Posterior vena cava (tissue), 2 donors: Measurements from ENCODE around the gene PIGC. TPM values are rescaled to one million over a fixed set of nuclear protein-coding genes. Genes with fewer than 3 reads are reported as not detected.

Experiments used
- DNase-seq: peaks from one replicate; pipeline ENCODE4 v3.0.0-alpha.2; 2020; ENCODE audit warnings: low spot score
- intact Hi-C, 2 donors: fragments of 100-400 bp; cut with DNase I; formaldehyde crosslinking; loops; one replicate each; pipeline versions ENCODE4 v1.14.1 to v1.14.2; 2022 to 2023
- long read RNA-seq, 2 donors: library from polyadenylated mRNA; unstranded; transcript quantifications; one replicate each; pipeline ENCODE4 v2.0.0, GENCODE V29; 2020 to 2021
- total RNA-seq, 2 donors: library from RNA; stranded (reverse); fragmentation: NEBNext Ultra II Directional; extraction: Animal tissue kit (Norgen Biotek cat#: 25700); gene quantifications; one replicate each; pipeline ENCODE4 v1.2.1, GENCODE V29; 2021
- donor health status: DM: yes; HTN: yes; CAD: no.
- donor health status: DM: yes; HTN: yes; CAD: no.

Gene PIGC
- total RNA-seq = 10 to 100 TPM; 18.4 to 22.3 TPM
- long read RNA-seq, donor 1, transcript PIGC-201 (2 exons, 1,447 nt) = major isoform, 9 of 15 reads
- long read RNA-seq, donor 1, partial matches to known transcripts = 1 of 15 reads
- long read RNA-seq, donor 1, other reads (novel, unspliced or antisense) = 5 of 15 reads
- long read RNA-seq, donor 2, transcript PIGC-201 (2 exons, 1,447 nt) = major isoform, 56 of 75 reads
- long read RNA-seq, donor 2, partial matches to known transcripts = 1 of 75 reads
- long read RNA-seq, donor 2, other reads (novel, unspliced or antisense) = 16 of 75 reads

DNA sequence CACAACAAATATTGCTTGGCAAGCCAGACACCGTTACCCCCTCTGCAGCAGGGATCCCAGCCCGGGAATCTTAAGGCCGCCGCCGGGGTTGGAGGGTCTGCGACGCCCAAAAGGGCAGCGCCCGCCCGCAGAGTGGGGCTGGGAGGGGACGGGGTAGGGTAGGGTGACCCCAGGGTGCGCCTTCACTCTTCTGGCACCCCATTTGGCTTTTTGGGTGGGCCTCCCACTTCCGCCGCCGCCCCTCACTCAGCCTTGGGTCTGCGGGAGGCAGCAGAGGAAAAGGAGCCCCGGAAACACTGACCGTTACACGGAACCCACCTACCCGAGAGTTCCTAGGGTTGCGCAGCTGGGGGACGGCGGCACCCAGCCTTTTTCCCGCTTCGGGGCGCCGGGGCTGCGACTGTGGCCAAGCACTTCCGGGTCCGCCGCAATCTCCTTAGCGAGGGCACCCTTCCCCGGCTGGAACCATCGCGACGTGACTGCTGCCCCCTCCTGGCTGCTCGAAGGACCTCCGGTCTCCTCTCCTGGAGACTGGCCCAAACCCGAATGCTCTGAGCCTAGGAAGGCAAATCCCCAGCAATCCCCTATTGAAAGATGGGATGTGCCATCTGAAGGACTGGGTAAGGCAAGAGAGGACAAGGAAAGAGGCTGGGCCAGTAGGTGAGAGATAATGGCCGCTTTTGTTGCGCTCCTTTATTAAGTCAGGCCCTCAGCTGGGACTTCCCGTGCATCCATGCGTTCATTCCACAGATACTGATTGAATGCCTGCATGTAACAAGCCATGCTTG, at the start of gene PIGC:
Gene PIGC, minus strand, starts transcription at position 404 of the 788 bp plus-strand sequence. CDS start 1,447 bp downstream, outside the sequence.
- intact Hi-C loops = loop anchor here in 1 of 2 donors (5.0 kb wide), 1 partner anchor 442 kb away; no protein-coding TSS in a partner anchor
- peak; percentile 98 for DNase-seq

DNA sequence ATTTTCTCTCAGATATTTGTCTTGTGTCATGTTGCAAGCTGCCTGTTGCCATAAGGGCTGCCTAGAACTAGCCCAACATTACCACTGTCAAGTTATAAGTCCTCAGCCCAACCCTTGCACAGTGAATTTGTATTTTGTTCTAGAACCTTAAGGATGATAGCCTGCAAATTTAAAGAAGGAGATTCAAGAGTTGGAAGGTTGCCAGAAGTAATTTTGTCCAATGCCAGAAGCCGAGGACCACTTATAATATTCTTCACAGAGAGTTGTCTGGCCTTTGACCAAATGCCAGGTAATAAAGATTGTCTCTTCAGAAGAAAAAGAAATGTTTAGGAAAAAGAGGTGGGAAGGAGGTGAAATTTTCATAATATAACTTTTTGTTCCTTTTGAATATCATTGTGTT, 48.6 kb upstream of the PIGC start:
- no peak for DNase-seq

DNA sequence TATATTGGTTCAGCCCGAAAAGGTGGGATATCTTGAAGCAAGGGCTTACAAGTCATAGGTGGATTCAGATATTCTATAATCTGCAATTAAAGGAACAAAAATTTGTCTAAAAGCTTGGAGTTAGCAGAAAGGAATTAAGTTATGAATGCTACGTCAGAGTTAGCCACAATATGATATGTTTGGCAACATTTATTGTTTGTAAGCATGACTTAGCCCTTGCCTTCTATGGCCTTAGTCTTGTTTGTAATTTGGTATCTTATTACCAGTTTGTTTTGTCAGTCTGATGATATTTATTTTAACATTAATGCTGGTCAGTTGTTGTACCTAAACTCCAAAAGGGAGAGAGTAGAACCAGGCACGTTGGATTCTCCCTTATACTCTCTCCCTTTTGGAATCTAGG, 46.0 kb upstream of the PIGC start:
- DNase-seq = no peak
- intact Hi-C loops = no loop called here

More for the DNA sequence above, 48.6 kb upstream of the PIGC start:
- intact Hi-C loops = no loop called here

DNA sequence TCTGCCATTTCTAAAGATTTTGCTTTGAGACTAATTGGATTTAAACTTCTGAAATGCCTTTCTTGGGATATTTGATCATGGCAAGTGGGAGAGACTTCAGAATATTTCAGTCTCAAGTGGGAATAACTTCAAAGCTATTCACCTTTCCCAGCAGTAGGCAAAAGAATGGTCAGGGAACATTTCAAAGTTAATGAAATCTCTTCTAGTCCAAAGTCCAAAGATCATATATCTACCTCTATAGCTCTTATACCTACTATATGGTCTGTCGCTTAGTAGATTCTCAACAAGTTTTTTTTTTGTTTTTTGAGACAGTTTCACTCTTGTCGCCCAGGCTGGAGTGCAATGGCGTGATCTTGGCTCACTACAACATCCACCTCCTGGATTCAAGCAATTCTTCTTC, 44.5 kb upstream of the PIGC start:
- intact Hi-C loops = no loop called here
- DNase-seq = no peak

DNA sequence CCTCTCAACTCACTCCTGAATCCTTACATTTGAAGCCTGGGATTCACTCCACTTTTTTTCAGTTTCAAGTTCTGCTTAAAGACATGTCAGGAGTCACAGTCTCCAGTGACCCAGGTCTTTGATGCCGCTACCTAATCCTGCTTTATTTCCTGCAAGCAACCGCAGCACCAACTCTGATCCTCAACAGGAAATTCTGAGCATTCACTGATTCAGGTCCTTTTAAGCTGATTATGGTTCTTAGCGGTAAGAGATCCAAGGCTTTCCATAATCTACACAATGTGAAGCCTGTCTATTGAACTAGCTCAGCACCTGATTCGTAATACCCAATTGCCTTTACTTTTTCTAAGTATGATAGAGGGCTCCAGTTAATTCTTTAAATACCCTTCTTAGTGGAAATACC, 43.7 kb upstream of the PIGC start:
- no peak for DNase-seq
- intact Hi-C loops = no loop called here

DNA sequence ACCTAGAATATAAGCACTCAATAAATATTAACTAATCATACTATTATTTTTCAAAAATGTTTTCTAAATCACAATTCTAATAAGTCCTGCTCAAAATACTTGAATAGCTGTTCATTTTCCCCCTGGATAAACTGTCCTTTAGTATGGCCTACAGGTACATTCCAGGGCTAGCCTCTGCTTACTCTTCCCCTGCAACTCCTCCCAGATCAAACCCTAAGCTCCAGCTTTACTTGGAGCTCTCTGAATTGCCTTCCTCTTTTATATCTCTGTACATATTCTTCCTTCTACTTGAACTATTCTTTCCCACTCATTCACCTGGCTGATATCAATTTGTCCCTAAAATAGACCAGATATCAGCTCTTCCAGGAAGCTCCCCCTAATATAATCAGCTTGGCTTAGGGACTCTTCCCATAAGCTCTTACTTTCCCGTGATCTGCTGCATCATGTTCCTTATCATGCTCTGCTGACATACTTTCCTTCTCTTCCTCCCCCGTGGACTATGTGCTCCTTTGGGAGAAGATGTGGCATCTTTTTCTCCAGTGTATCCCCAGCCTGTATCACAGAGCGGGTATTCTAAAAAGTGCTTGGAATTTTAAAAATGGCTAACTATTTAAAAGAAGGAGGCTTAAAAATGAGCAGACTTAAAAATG, 43.1 kb upstream of the PIGC start:
- intact Hi-C loops = no loop called here
- DNase-seq = no peak

DNA sequence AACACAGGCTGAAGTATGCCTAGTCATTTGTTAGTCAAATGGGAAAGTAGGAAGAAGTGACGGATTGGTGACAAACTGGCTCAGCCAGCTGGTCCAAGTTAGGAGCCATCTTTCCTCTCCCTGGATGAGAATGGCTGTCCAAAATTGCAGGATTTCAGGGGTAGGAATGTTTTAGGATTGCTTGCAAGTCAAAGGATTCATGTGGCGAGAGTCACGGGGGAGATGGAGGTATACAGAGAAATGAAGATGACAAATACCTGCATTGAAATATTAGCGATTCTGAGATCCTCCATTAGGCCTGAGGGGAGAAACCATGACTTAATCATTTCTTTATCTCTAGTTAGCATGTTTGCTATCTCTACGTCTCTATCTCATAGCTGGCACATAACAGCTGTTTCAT, 41.8 kb upstream of the PIGC start:
- intact Hi-C loops = no loop called here

DNA sequence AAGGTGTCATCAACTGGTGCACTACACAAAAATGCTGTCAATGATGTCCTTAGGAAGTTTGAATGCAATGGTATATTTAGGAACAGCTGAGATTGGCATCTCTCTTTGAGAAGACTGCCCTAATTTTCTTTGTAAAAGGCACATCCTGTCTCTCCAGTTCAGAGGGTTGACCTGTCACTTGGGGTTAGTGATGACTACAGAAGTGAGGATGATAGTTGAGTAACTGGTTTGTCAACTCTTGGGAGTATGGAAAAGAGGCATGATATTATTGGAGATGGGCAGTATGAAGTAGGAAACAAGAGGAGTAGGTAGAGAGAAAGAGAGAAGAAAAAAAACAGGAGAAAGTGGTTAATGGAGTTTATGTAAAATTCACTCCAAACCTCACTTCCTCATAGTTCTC, 40.4 kb upstream of the PIGC start:
- intact Hi-C loops = no loop called here
- DNase-seq = no peak

More for the DNA sequence above, 41.8 kb upstream of the PIGC start:
- no peak for DNase-seq

DNA sequence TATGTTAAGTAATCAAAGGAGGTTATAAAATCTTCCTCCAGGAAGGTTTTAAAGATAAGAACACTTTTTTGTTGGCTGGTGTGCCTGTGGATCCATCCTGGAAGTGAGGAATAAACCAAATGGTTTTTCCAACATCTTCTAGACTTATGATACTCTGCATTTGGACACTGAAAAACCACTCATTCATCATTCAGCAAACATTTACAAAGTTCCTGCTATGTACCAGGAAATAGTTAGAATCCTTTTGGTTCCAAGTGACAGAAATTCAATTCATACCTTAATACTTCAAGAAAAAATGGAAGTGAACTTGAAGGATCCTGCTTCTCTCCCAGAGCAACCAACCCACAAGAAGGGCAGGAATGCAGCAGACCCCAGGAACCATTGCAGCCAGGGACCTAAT, 39.6 kb upstream of the PIGC start:
- DNase-seq = no peak
- intact Hi-C loops = no loop called here

DNA sequence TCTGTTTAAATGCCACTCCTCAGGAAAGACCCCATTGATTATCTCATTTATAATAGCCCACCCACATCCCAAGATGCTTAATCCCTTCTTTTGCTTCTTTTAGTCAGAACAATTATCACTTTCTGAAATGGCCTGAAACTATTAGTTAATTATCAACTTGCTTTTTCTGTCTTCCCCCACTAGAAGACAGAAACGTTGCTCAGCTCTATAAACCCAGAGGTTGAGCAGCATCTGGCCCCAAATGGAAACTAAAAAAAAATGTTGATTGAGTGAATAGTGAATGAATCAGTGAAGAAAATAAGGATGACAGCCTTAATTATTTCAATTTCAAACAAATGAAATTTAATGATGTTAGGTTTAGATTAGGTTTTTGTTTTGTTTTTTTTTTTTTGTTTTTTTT, 38.2 kb upstream of the PIGC start:
- DNase-seq = no peak
- intact Hi-C loops = no loop called here

DNA sequence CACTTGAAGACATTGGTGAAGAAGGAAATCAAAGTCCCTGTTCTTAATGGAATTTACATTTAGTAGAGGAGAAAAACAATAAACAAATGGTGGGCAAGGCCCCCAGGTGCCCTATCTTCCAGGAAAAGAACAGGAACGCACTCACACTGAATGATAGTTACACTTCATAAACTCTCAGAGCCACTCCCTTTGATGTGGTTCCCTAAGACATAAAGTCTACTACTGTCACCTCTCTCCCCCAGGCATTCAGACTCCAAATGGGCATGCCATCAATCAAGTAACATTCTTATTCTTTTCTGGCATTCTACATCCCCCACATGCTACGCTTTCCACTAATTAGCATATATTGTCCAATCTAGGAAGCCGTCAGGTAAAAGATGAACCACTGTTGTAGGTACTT, 36.6 kb upstream of the PIGC start:
- intact Hi-C loops = no loop called here
- DNase-seq = no peak

DNA sequence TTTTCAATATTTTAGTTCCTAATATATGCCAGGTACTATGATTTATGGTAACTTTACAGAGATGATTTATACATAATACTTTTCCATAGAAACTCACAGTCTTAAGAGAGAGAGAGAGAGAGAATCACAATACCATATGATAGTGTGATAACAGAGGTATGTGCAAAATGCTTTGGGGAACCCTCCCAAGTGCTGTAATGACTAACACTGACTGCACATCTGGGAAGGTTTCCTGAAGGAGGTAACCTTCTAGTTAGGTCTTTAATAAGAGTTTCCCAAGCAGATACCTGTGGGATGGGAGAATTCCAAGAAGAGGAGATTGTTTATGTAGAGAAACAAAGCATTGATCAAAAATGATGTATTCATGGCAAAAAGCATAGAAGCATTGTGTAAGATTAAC, 34.6 kb upstream of the PIGC start:
- DNase-seq = no peak
- intact Hi-C loops = no loop called here

DNA sequence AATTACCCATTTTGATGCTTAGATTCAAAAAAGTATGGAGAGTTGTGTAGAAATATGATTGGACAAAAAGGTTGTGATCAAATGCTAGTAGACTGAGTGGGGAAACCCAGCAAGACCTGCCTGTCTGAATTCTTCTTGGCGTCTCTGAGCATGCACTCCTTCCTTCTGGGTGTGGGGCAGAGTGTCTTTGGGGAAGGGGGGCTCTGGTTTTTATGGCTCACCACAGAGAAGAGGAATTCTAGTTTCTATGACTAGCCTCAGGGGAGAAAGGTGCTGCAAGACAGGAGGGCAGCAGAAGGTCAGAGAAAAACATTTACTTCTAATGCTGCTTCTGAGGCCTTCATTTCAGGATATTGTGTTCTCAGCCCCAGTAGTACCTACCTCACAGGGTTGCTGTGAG, 33.9 kb upstream of the PIGC start:
- intact Hi-C loops = no loop called here
- no peak for DNase-seq

DNA sequence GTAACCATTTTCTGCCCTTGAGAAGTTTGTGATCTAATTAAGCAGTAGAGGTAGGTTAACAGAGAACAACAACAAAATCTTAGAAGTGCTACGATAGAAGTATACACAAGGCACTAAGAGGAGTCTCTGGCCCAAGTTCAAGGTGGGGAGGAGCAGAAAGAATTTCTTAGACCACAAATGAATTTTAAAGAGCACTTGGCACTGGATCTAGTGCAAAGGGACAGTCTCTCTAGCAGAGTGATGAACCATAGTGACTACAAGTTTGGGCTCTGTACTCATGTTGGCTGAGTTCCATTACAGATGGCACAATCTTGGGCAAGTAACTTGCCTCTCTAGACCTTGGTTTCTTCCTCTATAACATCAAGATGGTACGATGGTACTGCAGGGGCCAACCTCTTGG, 33.3 kb upstream of the PIGC start:
- intact Hi-C loops = no loop called here
- no peak for DNase-seq

DNA sequence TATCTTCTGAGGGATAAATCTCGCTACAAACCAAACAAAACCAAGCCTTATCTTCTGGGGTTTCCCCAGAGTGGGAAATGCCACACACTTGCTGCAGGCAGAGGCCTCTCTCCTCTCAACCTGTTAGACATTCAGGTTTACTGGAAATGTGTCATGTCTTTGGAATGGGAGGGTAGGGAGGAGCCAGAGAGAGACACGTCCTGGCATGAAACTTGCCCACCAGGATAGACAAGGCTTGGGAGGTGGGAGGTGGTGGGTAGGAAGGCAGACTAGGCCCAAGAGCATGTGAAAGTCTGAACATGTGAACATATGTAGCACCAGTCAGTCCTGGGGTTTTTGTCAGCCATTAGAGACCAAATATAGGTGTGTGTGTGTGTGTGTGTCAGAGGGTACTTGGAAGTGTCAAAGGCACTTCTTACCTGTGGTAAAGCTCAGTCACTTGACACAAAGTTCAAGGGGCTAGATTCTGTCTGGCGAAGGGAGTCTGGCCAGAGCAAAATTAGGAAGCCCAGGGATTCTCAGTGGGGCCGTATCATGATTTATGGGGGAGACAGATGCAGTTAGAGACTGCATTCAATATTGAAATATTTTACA, 32.4 kb upstream of the PIGC start:
- no peak for DNase-seq
- intact Hi-C loops = no loop called here

DNA sequence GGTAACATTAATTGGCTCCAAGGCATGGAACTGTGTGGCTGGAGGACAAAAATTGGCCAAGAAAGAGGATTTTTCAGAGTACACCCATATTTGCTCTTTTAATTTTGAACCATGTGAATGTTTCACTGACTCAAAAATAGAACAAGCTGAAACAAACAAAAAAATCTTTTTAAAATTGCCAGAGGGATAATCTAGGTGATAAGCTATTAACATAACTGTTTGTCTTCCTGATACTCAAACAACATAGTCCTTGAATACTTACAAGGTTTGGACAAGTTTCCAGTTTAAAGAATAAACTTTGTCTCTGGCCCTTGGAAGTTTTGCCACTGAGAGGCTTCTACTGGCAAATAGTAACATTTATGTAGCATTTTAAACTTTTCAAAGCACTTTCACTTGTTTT, 30.0 kb upstream of the PIGC start:
- intact Hi-C loops = no loop called here

DNA sequence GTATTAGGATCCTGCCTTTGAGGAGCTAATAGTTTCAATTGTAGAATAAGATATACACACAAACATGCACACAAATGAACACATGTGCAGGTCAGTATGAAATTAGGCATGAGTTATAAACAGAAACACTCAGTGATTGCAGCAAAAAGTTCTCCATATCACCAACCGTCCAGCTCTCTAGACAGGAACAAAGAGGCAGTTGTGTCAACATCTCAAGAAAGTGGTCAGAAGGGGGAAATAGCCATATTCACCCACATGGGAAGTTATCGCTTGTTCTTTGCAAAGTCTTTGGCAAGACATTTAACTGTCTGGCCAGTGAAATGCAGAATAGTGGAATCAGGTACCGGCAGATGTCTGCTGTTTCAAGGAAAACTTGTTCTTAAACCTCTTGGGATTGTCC, 29.4 kb upstream of the PIGC start:
- intact Hi-C loops = no loop called here
- no peak for DNase-seq

More for the DNA sequence above, 30.0 kb upstream of the PIGC start:
- no peak for DNase-seq

DNA sequence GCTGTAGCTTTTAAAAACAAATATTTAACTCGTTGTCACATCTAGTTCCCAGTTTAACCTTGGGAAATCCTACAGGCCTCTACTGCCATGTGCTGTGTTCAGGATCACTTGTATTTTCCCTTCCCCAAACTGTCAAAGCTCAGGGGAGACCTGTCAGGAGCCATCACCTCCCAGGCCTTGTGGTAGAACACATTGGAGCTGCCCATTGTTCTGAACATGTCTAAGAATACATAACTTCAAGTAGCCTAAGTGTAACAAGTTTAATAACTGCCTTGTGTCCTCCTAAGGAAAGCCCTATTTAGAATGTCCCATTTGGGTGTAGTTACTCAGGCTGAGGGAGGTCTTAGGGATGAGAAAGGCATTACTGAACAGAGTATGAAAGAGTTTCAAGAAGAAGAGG, 28.6 kb upstream of the PIGC start:
- intact Hi-C loops = no loop called here
- no peak for DNase-seq

DNA sequence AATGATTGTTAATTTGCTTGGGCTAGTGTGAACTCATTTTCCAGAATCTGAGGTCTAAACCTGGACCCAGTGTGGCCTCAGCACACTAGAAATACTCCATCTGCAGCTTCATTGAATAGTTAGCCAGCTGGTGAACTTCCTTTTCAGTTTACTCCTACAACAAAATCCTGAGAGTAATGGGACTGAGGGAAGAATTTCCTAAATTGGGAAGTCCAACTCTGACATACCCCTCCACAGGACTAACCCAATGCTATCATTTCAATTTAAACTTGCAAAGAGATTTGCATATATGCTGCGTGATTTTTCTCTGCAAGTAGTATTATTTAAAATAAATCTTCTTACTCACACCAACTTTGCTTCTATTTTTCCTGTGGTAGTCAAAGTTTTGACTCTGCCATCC, 27.8 kb upstream of the PIGC start:
- no peak for DNase-seq
- intact Hi-C loops = no loop called here

DNA sequence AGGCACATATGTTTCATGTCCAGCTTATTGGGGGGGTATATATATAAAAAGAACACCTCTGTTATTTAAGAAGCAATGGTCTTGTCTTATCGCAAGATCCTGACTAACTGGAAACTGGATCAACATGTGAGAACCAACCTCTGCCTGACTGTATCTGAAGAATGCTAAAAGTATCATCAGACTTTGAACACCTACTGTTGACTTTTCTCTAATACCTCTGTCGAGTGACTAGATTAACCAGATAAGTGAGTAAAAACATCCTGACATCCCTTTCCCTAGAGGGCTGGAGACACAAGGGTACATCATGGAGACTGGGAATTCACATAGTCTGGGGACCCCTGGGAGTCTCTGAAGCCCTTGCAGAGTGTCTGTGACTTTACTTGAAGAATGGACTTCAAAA, 26.3 kb upstream of the PIGC start:
- intact Hi-C loops = no loop called here
- DNase-seq = no peak
